K562 (cell line): Measurements from ENCODE around the gene MRPL2. TPM values are rescaled to one million over a fixed set of nuclear protein-coding genes. Genes with fewer than 3 reads are reported as not detected.
A peak's percentile ranks its signal among the peaks of the same experiment; 100 is the strongest.

Source experiments
- ARNT ChIP-seq, 2 experiments: fragments of 450-650 bp; IDR thresholded peaks; 2 replicates each; pipeline ENCODE4 v1.6.1; 2016; ENCODE audit warnings: mild to moderate bottlenecking in 1 of 2
- EP300 ChIP-seq: IDR thresholded peaks from 2 replicates; pipeline ENCODE4 v1.6.1; 2012; ENCODE audit warnings: low read length, improper control_type of control experiment
- EZH2 ChIP-seq: IDR thresholded peaks from 2 replicates; pipeline ENCODE4 v1.6.1; 2012; ENCODE audit warnings: low read depth, mild to moderate bottlenecking, inconsistent platforms, low read length, borderline replicate concordance
- GTF2E2 ChIP-seq: fragments of 200-800 bp; sonication (Bioruptor generic); IDR thresholded peaks from 2 replicates; pipeline ENCODE4 v1.6.1; 2016; ENCODE audit warnings: missing genetic modification characterization, missing compliant biosample characterization
- IRF2 ChIP-seq: sonication (generic); formaldehyde crosslinking; IDR thresholded peaks from 2 replicates; pipeline ENCODE4 v1.8.1; 2022; ENCODE audit warnings: mild to moderate bottlenecking, missing genetic modification reagents
- MAFG ChIP-seq: fragments of 450-650 bp; conservative IDR thresholded peaks from 2 replicates; pipeline ENCODE4 v1.6.1; 2016; ENCODE audit warnings: missing genetic modification characterization, missing compliant biosample characterization
- MCM2 ChIP-seq: fragments of 450-650 bp; IDR thresholded peaks from 2 replicates; pipeline ENCODE4 v1.6.1; 2017; ENCODE audit warnings: low read depth, mild to moderate bottlenecking
- MTF1 ChIP-seq: fragments of 250-450 bp; sonication (Bioruptor Pico); IDR thresholded peaks from 2 replicates; pipeline ENCODE4 v1.9.0; 2021; ENCODE audit warnings: moderate library complexity, mild to moderate bottlenecking, inconsistent platforms, borderline replicate concordance
- NCOA1 ChIP-seq: fragments of 450-650 bp; IDR thresholded peaks from 2 replicates; pipeline ENCODE4 v1.6.1; 2016; ENCODE audit warnings: low read depth
- RFX7 ChIP-seq: fragments of 250-450 bp; sonication (Bioruptor Pico); IDR thresholded peaks from 2 replicates; pipeline ENCODE4 v1.5.1; 2021; ENCODE audit warnings: mild to moderate bottlenecking
- SIN3A ChIP-seq, 2 experiments: fragments of 150-350 bp in 1 of 2; IDR thresholded peaks; 2 replicates each; pipeline ENCODE4 v1.6.1; 2011 to 2016; ENCODE audit warnings: borderline replicate concordance in 2 of 2, low read depth in 2 of 2, low read length in 2 of 2, mild to moderate bottlenecking in 2 of 2, moderate library complexity in 2 of 2; ENCODE audit not compliant: control insufficient read depth in 1 of 2
- SP1 ChIP-seq: sonication (generic); formaldehyde crosslinking; IDR thresholded peaks from 2 replicates; pipeline ENCODE4 v1.8.1; 2022; ENCODE audit warnings: mild to moderate bottlenecking, missing genetic modification reagents
- SPI1 ChIP-seq: IDR thresholded peaks from 2 replicates; pipeline ENCODE4 v1.6.1; 2011; ENCODE audit warnings: low read depth, low read length, control low read depth, borderline replicate concordance
- ZBED1 ChIP-seq: IDR thresholded peaks from 2 replicates; pipeline ENCODE4 v1.6.1; 2014
- ZFP30 ChIP-seq: fragments of 250-450 bp; sonication (Bioruptor Pico); IDR thresholded peaks from 2 replicates; pipeline ENCODE4 v1.8.0; 2022; ENCODE audit warnings: moderate library complexity, mild to moderate bottlenecking, inconsistent platforms, borderline replicate concordance
- ZFX ChIP-seq: sonication (generic); formaldehyde crosslinking; IDR thresholded peaks from 2 replicates; pipeline ENCODE4 v1.8.0; 2022; ENCODE audit warnings: mild to moderate bottlenecking, missing genetic modification reagents, moderate library complexity
- ZNF133 ChIP-seq: fragments of 250-450 bp; sonication (Bioruptor Pico); IDR thresholded peaks from 2 replicates; pipeline ENCODE4 v1.4.0; 2020; ENCODE audit warnings: mild to moderate bottlenecking
- ZNF583 ChIP-seq: fragments of 250-450 bp; sonication (Bioruptor Pico); IDR thresholded peaks from 2 replicates; pipeline ENCODE4 v1.4.0; 2020
- ZNF707 ChIP-seq: fragments of 250-450 bp; sonication (Bioruptor Pico); conservative IDR thresholded peaks from 2 replicates; pipeline ENCODE4 v1.8.0; 2022; ENCODE audit warnings: inconsistent platforms, mild to moderate bottlenecking, moderate library complexity
- ZSCAN29 ChIP-seq: fragments of 450-650 bp; IDR thresholded peaks from 2 replicates; pipeline ENCODE4 v1.6.1; 2017
- polyA plus RNA-seq, 8 experiments: library from polyadenylated mRNA; depleted of rRNA in 4 of 8; stranded (reverse) in 5 of 8; unstranded in 3 of 8; fragments of >200 nt; fragmentation: Nextera tagmentation in 2 of 8; fragmentation: Illumina TruSeq in 1 of 8; extraction: Ambion mirVana in 2 of 8; extraction: Trizol in 1 of 8; gene quantifications; 2 replicates each; pipeline versions ENCODE4 v1.2.1 to v1.2.3, GENCODE V29; 2011 to 2014; ENCODE audit warnings: inconsistent platforms in 1 of 8, missing spikeins in 1 of 8
- total RNA-seq, 7 experiments: library from RNA; depleted of rRNA in 6 of 7; stranded (reverse); fragments of >200 nt in 6 of 7; fragmentation: Illumina TruSeq in 2 of 7; extraction: Trizol in 2 of 7; gene quantifications; 2 replicates each; pipeline versions ENCODE4 v1.2.1 to v1.2.3, GENCODE V29; 2011 to 2021; ENCODE audit warnings: low replicate concordance in 1 of 7
- TF ChIP-seq, protein P1 (sequence below), 2 experiments: fragments of 450-650 bp; formaldehyde crosslinking in 1 of 2; IDR thresholded peaks; 2 replicates each; pipeline versions ENCODE4 v1.4.0 to v1.6.1; 2014 to 2020; ENCODE audit warnings: mild to moderate bottlenecking in 2 of 2, borderline replicate concordance in 1 of 2, low read depth in 1 of 2
- TF ChIP-seq, protein P2 (sequence below), 2 experiments: fragments of 450-650 bp in 1 of 2; sonication (generic) in 1 of 2; formaldehyde crosslinking; conservative IDR thresholded peaks; 2 replicates each; pipeline versions ENCODE4 v1.4.0 to v1.8.1; 2020 to 2022; ENCODE audit warnings: mild to moderate bottlenecking in 1 of 2, missing genetic modification reagents in 1 of 2

Gene MRPL2
- total and polyA plus RNA-seq, 9 of the 15 experiments (the other 6 are each of a cell fraction or from before 2014, with no cell fraction given): 63.1 to 262 (median 121) TPM

DNA sequence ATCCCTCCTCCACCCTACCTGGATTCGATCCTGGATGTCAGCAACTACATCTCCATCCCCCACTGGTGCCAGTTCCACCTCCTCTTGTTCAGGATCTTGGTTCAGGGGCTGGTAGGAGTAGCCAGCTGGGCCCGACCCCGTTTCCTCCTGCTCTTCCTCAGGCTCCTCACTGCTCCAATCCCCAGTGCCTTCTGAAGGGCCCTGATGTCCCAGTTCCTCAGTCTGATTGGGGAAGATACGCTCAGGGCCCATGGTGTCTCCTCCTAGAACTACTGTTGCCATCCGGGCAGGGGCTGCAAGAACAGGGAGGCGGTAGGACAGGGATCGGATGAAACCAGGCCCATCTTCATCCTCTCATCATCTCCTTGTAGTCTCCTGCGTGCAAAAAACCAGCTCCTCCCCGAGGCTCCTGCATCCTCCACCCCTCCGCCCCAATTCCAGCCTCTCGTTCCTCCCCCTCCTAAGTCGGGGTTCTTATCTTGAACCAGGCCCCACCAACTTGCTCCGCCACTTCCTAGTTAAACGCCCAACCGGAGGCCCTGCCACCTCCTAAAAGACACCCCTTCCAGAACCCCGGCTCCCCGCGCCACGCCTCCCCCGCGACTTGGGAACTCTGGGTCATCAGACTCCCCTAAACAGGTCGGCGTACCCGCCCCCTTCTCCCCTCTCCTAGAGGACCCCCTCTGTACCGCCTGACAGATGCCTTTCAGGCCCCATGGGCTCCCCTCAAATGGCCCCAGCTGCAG, 46.0 kb downstream of the MRPL2 start (continued):
- TF ChIP-seq, protein P1, sequence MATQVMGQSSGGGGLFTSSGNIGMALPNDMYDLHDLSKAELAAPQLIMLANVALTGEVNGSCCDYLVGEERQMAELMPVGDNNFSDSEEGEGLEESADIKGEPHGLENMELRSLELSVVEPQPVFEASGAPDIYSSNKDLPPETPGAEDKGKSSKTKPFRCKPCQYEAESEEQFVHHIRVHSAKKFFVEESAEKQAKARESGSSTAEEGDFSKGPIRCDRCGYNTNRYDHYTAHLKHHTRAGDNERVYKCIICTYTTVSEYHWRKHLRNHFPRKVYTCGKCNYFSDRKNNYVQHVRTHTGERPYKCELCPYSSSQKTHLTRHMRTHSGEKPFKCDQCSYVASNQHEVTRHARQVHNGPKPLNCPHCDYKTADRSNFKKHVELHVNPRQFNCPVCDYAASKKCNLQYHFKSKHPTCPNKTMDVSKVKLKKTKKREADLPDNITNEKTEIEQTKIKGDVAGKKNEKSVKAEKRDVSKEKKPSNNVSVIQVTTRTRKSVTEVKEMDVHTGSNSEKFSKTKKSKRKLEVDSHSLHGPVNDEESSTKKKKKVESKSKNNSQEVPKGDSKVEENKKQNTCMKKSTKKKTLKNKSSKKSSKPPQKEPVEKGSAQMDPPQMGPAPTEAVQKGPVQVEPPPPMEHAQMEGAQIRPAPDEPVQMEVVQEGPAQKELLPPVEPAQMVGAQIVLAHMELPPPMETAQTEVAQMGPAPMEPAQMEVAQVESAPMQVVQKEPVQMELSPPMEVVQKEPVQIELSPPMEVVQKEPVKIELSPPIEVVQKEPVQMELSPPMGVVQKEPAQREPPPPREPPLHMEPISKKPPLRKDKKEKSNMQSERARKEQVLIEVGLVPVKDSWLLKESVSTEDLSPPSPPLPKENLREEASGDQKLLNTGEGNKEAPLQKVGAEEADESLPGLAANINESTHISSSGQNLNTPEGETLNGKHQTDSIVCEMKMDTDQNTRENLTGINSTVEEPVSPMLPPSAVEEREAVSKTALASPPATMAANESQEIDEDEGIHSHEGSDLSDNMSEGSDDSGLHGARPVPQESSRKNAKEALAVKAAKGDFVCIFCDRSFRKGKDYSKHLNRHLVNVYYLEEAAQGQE (IDR thresholded peaks at IDR 0.05; ENCODE audit: borderline replicate concordance): no peak
- TF ChIP-seq, protein P1 (CRISPR knock-in tag; IDR thresholded peaks at IDR 0.05; ENCODE audit: low read depth): no peak
- TF ChIP-seq ZNF583 (CRISPR knock-in tag): no peak
- no peak for TF ChIP-seq MTF1
- TF ChIP-seq, protein P2, sequence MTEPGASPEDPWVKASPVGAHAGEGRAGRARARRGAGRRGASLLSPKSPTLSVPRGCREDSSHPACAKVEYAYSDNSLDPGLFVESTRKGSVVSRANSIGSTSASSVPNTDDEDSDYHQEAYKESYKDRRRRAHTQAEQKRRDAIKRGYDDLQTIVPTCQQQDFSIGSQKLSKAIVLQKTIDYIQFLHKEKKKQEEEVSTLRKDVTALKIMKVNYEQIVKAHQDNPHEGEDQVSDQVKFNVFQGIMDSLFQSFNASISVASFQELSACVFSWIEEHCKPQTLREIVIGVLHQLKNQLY (CRISPR knock-in tag; conservative IDR thresholded peaks at IDR 0.05): no peak
- TF ChIP-seq GTF2E2 (tag): peak; percentile 90; the same call in 1 of the 2 replicates
- TF ChIP-seq EZH2: no peak
- TF ChIP-seq SP1: no peak
- TF ChIP-seq ZFX (CRISPR knock-in tag): peak; percentile 72; the same call in 1 of the 2 replicates
- no peak for TF ChIP-seq MAFG
- TF ChIP-seq NCOA1: no peak
- TF ChIP-seq SPI1: no peak
- no peak for TF ChIP-seq ZSCAN29
- no peak for TF ChIP-seq ZBED1
- TF ChIP-seq ZNF133 (CRISPR knock-in tag): no peak
- TF ChIP-seq RFX7 (CRISPR knock-in tag): no peak
- no peak for TF ChIP-seq ARNT (IDR thresholded peaks at IDR 0.05)
- TF ChIP-seq ZFP30 (CRISPR knock-in tag): no peak
- no peak for TF ChIP-seq MCM2
- peak in 1 of 2 experiments; percentile 93; a peak in 1 of 4 replicates for TF ChIP-seq SIN3A (IDR thresholded peaks at IDR 0.05; ENCODE audit: borderline replicate concordance in 2 of 2, control insufficient read depth in 1 of 2, low read depth in 2 of 2, low read length in 2 of 2)
- TF ChIP-seq IRF2: no peak
- TF ChIP-seq EP300: no peak
- no peak for TF ChIP-seq ZNF707 (CRISPR knock-in tag)
